Activated T-helper 1 cell treated with anti-CD3 and anti-CD28 coated beads, Interleukin-12 subunit alpha, Interleukin-12 subunit beta, Interleukin-2, Interleukin-4 antibody, amounts not matched to agents 30 ng/mL and 10 ng/mL and 1 ng/mL, durations not matched to agents 14 hours and 24 hours and 36 hours (primary cell): ENCODE data around the gene TMEM51. TPM values are rescaled to one million over a fixed set of nuclear protein-coding genes. Genes with fewer than 3 reads are reported as not detected.

Source experiments
- DNase-seq: peaks from one replicate; pipeline ENCODE4 v3.0.0; 2021; ENCODE audit warnings: low spot score
- H3K27ac Mint-ChIP-seq: one replicate; pipeline ENCODE4 v1.8.0; 2021; ENCODE audit warnings: mild to moderate bottlenecking, mixed read lengths
- H3K27me3 Mint-ChIP-seq: one replicate; pipeline ENCODE4 v1.8.0; 2022; ENCODE audit warnings: mild to moderate bottlenecking, moderate library complexity, mixed read lengths; ENCODE audit not compliant: insufficient read depth
- H3K36me3 Mint-ChIP-seq: one replicate; pipeline ENCODE4 v1.8.0; 2021; ENCODE audit warnings: low read depth, mixed read lengths
- H3K4me1 Mint-ChIP-seq: one replicate; pipeline ENCODE4 v1.8.0; 2021; ENCODE audit warnings: low read depth, mixed read lengths
- H3K4me3 Mint-ChIP-seq: one replicate; pipeline ENCODE4 v1.8.0; 2021; ENCODE audit warnings: mild to moderate bottlenecking, moderate library complexity, mixed read lengths
- H3K9me3 Mint-ChIP-seq: one replicate; pipeline ENCODE4 v1.8.0; 2021; ENCODE audit warnings: mixed read lengths
- intact Hi-C: fragments of 100-400 bp; cut with micrococcal nuclease; formaldehyde crosslinking; loops from one replicate; pipeline ENCODE4 v1.15.1; 2024
- total RNA-seq: library from RNA; stranded (reverse); gene quantifications from 2 replicates; pipeline ENCODE4 v1.2.3, GENCODE V29; 2022

TMEM51 gene
- total RNA-seq, 1 donor from 2014 or later: 0.21 TPM

GRCh38 chr1:15189692-15190370, 36.3 kb downstream of the TMEM51 start:
- Mint-ChIP-seq H3K27me3 (peaks cover 7% of the 10 kb centered on the region), H3K27ac (no peak overlapping the region), H3K36me3 (no peaks in the 10 kb centered on the region), H3K4me1 (no peaks in the 10 kb centered on the region), H3K4me3 (no peak overlapping the region), H3K9me3 (no peaks in the 10 kb centered on the region)
- intact Hi-C loops: no loop called here
- DNase-seq: no peak

- Mint-ChIP-seq H3K9me3 (no peaks in the 10 kb centered on the region), H3K4me1 (no peaks in the 10 kb centered on the region), H3K36me3 (no peaks in the 10 kb centered on the region), H3K27me3 (peaks cover 9% of the 10 kb centered on the region), H3K4me3 (no peak overlapping the region), H3K27ac (no peak overlapping the region)
- no peak for DNase-seq
- intact Hi-C loops: no loop called here
Observed at GRCh38 chr1:15191267-15191666, 37.7 kb downstream of the TMEM51 start.

- Mint-ChIP-seq H3K27ac (no peak overlapping the region), H3K36me3 (no peaks in the 10 kb centered on the region), H3K4me1 (no peaks in the 10 kb centered on the region), H3K9me3 (no peaks in the 10 kb centered on the region), H3K27me3 (peaks cover 9% of the 10 kb centered on the region), H3K4me3 (no peak overlapping the region)
- DNase-seq: no peak
- intact Hi-C loops: no loop called here
Observed at GRCh38 chr1:15191770-15192169, 38.2 kb downstream of the TMEM51 start.

GRCh38 chr1:15192916-15193550, 39.5 kb downstream of the TMEM51 start:
- DNase-seq: no peak
- no peaks in the 10 kb centered on the region for H3K4me1 Mint-ChIP-seq
- intact Hi-C loops: no loop called here
- no peak overlapping the region for H3K4me3 Mint-ChIP-seq
- H3K27ac Mint-ChIP-seq: no peak overlapping the region
- no peaks in the 10 kb centered on the region for H3K9me3 Mint-ChIP-seq
- H3K36me3 Mint-ChIP-seq: no peaks in the 10 kb centered on the region
- peaks cover 7% of the 10 kb centered on the region for H3K27me3 Mint-ChIP-seq

GRCh38 chr1:15195420-15196052, 42.0 kb downstream of the TMEM51 start:
- Mint-ChIP-seq H3K4me3 (no peak overlapping the region), H3K36me3 (no peaks in the 10 kb centered on the region), H3K4me1 (no peaks in the 10 kb centered on the region), H3K27me3 (peaks cover 8% of the 10 kb centered on the region), H3K27ac (no peak overlapping the region), H3K9me3 (no peaks in the 10 kb centered on the region)
- no peak for DNase-seq
- intact Hi-C loops: no loop called here

GRCh38 chr1:15196069-15196468, 42.5 kb downstream of the TMEM51 start:
- H3K27ac Mint-ChIP-seq: no peak overlapping the region

GRCh38 chr1:15196807-15197530, 43.4 kb downstream of the TMEM51 start:
- H3K36me3 Mint-ChIP-seq: no peaks in the 10 kb centered on the region
- H3K27me3 Mint-ChIP-seq: peaks cover 7% of the 10 kb centered on the region
- intact Hi-C loops: no loop called here
- H3K4me1 Mint-ChIP-seq: no peaks in the 10 kb centered on the region
- H3K9me3 Mint-ChIP-seq: no peaks in the 10 kb centered on the region
- no peak for DNase-seq
- H3K4me3 Mint-ChIP-seq: no peak overlapping the region
- H3K27ac Mint-ChIP-seq: no peak overlapping the region

More at GRCh38 chr1:15196069-15196468, 42.5 kb downstream of the TMEM51 start:
- H3K9me3 Mint-ChIP-seq: no peaks in the 10 kb centered on the region
- peaks cover 11% of the 10 kb centered on the region for H3K27me3 Mint-ChIP-seq
- no peaks in the 10 kb centered on the region for H3K4me1 Mint-ChIP-seq
- H3K36me3 Mint-ChIP-seq: no peaks in the 10 kb centered on the region
- no peak overlapping the region for H3K4me3 Mint-ChIP-seq
- intact Hi-C loops: no loop called here
- no peak for DNase-seq

- no peak overlapping the region for H3K4me3 Mint-ChIP-seq
- H3K4me1 Mint-ChIP-seq: no peaks in the 10 kb centered on the region
- H3K27ac Mint-ChIP-seq: no peak overlapping the region
- H3K9me3 Mint-ChIP-seq: no peaks in the 10 kb centered on the region
- intact Hi-C loops: no loop called here
- peaks cover 5% of the 10 kb centered on the region for H3K27me3 Mint-ChIP-seq
- DNase-seq: no peak
- no peaks in the 10 kb centered on the region for H3K36me3 Mint-ChIP-seq
Observed at GRCh38 chr1:15197591-15198447, 44.3 kb downstream of the TMEM51 start.

- intact Hi-C loops: no loop called here
- Mint-ChIP-seq H3K9me3 (no peaks in the 10 kb centered on the region), H3K27ac (no peak overlapping the region), H3K4me1 (no peaks in the 10 kb centered on the region), H3K27me3 (peaks cover 9% of the 10 kb centered on the region), H3K4me3 (no peak overlapping the region), H3K36me3 (no peaks in the 10 kb centered on the region)
- no peak for DNase-seq
Observed at GRCh38 chr1:15198684-15199083, 45.1 kb downstream of the TMEM51 start.

GRCh38 chr1:15201221-15201620, 47.7 kb downstream of the TMEM51 start:
- no peak overlapping the region for H3K4me3 Mint-ChIP-seq
- H3K36me3 Mint-ChIP-seq: no peaks in the 10 kb centered on the region
- H3K27ac Mint-ChIP-seq: no peak overlapping the region
- H3K9me3 Mint-ChIP-seq: no peaks in the 10 kb centered on the region
- H3K27me3 Mint-ChIP-seq: peaks cover 10% of the 10 kb centered on the region
- DNase-seq: no peak
- no peaks in the 10 kb centered on the region for H3K4me1 Mint-ChIP-seq
- intact Hi-C loops: no loop called here

- intact Hi-C loops: no loop called here
- no peak for DNase-seq
- Mint-ChIP-seq H3K9me3 (no peaks in the 10 kb centered on the region), H3K36me3 (no peaks in the 10 kb centered on the region), H3K27ac (no peak overlapping the region), H3K4me1 (no peaks in the 10 kb centered on the region), H3K27me3 (peaks cover 10% of the 10 kb centered on the region), H3K4me3 (no peak overlapping the region)
Observed at GRCh38 chr1:15201849-15202551, 48.5 kb downstream of the TMEM51 start.

- H3K27me3 Mint-ChIP-seq: peaks cover 18% of the 10 kb centered on the region
- no peaks in the 10 kb centered on the region for H3K4me1 Mint-ChIP-seq
- no peaks in the 10 kb centered on the region for H3K36me3 Mint-ChIP-seq
- no peak for DNase-seq
- intact Hi-C loops: no loop called here
- H3K27ac Mint-ChIP-seq: no peak overlapping the region
- no peaks in the 10 kb centered on the region for H3K9me3 Mint-ChIP-seq
- no peak overlapping the region for H3K4me3 Mint-ChIP-seq
Observed at GRCh38 chr1:15204931-15205330, 51.4 kb downstream of the TMEM51 start.
